HL-60 (cell line): ENCODE data around the gene CAGE1.

ENCODE experiments used
- DNase-seq, 2 experiments: peaks; one replicate each; pipeline ENCODE4 v3.0.0-alpha.2; 2010 to 2020; ENCODE audit warnings: low read depth in 1 of 2, low spot score in 1 of 2
- H3K27ac ChIP-seq: fragments of 250-450 bp; sonication (Bioruptor Pico); replicated peaks from 2 replicates; pipeline ENCODE4 v1.5.1; 2020; ENCODE audit warnings: mild to moderate bottlenecking, moderate library complexity
- H3K27me3 ChIP-seq: fragments of 250-450 bp; sonication (Bioruptor Pico); 2 replicates; pipeline ENCODE4 v1.5.1; 2021; ENCODE audit warnings: mild to moderate bottlenecking, moderate library complexity; ENCODE audit not compliant: insufficient read depth, poor library complexity, severe bottlenecking
- H3K4me3 ChIP-seq: replicated peaks from 2 replicates; pipeline ENCODE4 v1.5.1; 2011; ENCODE audit warnings: mild to moderate bottlenecking, control low read depth, low read length; ENCODE audit not compliant: insufficient read depth
- CTCF ChIP-seq: IDR thresholded peaks from one replicate; pipeline ENCODE4 v1.5.1; 2011; ENCODE audit warnings: low read length, control low read depth, inconsistent platforms; ENCODE audit not compliant: insufficient read depth
- GABPA ChIP-seq: IDR thresholded peaks from 2 replicates; pipeline ENCODE4 v1.6.1; 2012; ENCODE audit warnings: low read depth
- POLR2AphosphoS5 ChIP-seq: IDR thresholded peaks from 2 replicates; pipeline ENCODE4 v1.6.1; 2012; ENCODE audit warnings: low read depth
- REST ChIP-seq: IDR thresholded peaks from 2 replicates; pipeline ENCODE4 v1.6.1; 2012; ENCODE audit warnings: low read depth; ENCODE audit not compliant: insufficient replicate concordance
- SPI1 ChIP-seq: IDR thresholded peaks from 2 replicates; pipeline ENCODE4 v1.6.1; 2012; ENCODE audit warnings: low read depth, mild to moderate bottlenecking, borderline replicate concordance

CAGE1 gene

GRCh38 chr6:7328243-7328642 lies 61.3 kb downstream of the CAGE1 start:
- Histone ChIP-seq H3K27me3 (no peaks in the 10 kb centered on the region), H3K4me3 (no peak overlapping the region), H3K27ac (no peak overlapping the region)
- TF ChIP-seq CTCF (no peak), REST (no peak), SPI1 (no peak), GABPA (no peak), POLR2AphosphoS5 (no peak)
- DNase-seq: peak in 1 of 2 experiments; percentile 37

- Histone ChIP-seq H3K4me3 (no peak overlapping the region), H3K27me3 (no peaks in the 10 kb centered on the region), H3K27ac (no peak overlapping the region)
- no peak for TF ChIP-seq SPI1
- TF ChIP-seq CTCF: no peak
- TF ChIP-seq GABPA: no peak
- TF ChIP-seq REST: no peak
- TF ChIP-seq POLR2AphosphoS5: no peak
- DNase-seq: no peak
Measured at GRCh38 chr6:7325750-7326149, 63.8 kb downstream of the CAGE1 start.

- TF ChIP-seq SPI1 (peak; percentile 63; the same call in 1 of the 2 replicates), POLR2AphosphoS5 (no peak)
- H3K27me3 ChIP-seq: no peaks in the 10 kb centered on the region
- DNase-seq: peak in 1 of 2 experiments; percentile 85
- H3K27ac ChIP-seq: peak overlapping the region; percentile 73
- peak overlapping the region; percentile 25 for H3K4me3 ChIP-seq
Measured at GRCh38 chr6:7324520-7324919, 65.0 kb downstream of the CAGE1 start.

- H3K27ac ChIP-seq: no peak overlapping the region
- no peak for DNase-seq
Measured at GRCh38 chr6:7323074-7323473, 66.5 kb downstream of the CAGE1 start.

More at GRCh38 chr6:7323074-7323473, 66.5 kb downstream of the CAGE1 start:
- Histone ChIP-seq H3K27me3 (no peaks in the 10 kb centered on the region), H3K4me3 (no peak overlapping the region)
- no peak for TF ChIP-seq CTCF
- TF ChIP-seq SPI1: no peak
- no peak for TF ChIP-seq REST
- no peak for TF ChIP-seq GABPA
- no peak for TF ChIP-seq POLR2AphosphoS5
